HepG2 (cell line): ENCODE results near the gene TANGO6. TPM values are rescaled to one million over a fixed set of nuclear protein-coding genes. Genes with fewer than 3 reads are reported as not detected.
A peak's percentile ranks its signal among the peaks of the same experiment; 100 is the strongest.
"Not testable (repeated sequence)": the region's sequence is repeated elsewhere in the genome, so short reads cannot be mapped to it uniquely, and the experiment has no call there.

Source experiments
- ATAC-seq: fragments of 200-7000 bp; cut with Tn5 transposase; 3 replicates; pipeline ENCODE4 v1.9.1; 2020; ENCODE audit warnings: mild to moderate bottlenecking, moderate library complexity
- BruUV-seq: library from RNA; stranded (reverse); fragments of 400-500 nt; replicated peaks from 2 replicates; lab custom pipeline; 2021; lab: Mats Ljungman, UMichigan
- CTCF ChIA-PET: fragments of 300-600 bp; formaldehyde crosslinking; extraction: SDS; loops from one replicate; lab custom pipeline; 2021; ENCODE audit warnings: low total read pairs, inconsistent platforms, low intra/inter-chr PET ratio; lab: Yijun Ruan, JAX
- POLR2A ChIA-PET: fragments of 350-600 bp; sonication (Branson Sonifier 250); formaldehyde crosslinking; loops from one replicate; lab custom pipeline; 2020; ENCODE audit warnings: antibody characterized with exemption, inconsistent platforms; lab: Yijun Ruan, JAX
- DNase-seq: peaks from one replicate; pipeline ENCODE4 v3.0.0-alpha.2; 2015; ENCODE audit warnings: low spot score
- FAIRE-seq: peaks from 3 replicates; lab custom pipeline; 2011; peaks lifted over from hg19 to GRCh38; lab: Jason Lieb, UNC
- H2AFZ ChIP-seq: one replicate; pipeline ENCODE4 v1.6.1; 2011; ENCODE audit warnings: low read length, inconsistent platforms
- H3K27ac ChIP-seq: fragments of 300-600 bp; 3 replicates; pipeline ENCODE4 v1.8.0; 2011; ENCODE audit warnings: mixed run types, mild to moderate bottlenecking, mixed read lengths, low read length, inconsistent platforms; ENCODE audit not compliant: insufficient read depth; ENCODE audit errors: extremely low read length
- H3K27me3 ChIP-seq, 2 experiments: fragments of 200-600 bp in 1 of 2; 2 replicates in 1 of 2; 3 replicates in 1 of 2; pipeline versions ENCODE4 v1.6.0 to v1.8.0; 2011; ENCODE audit warnings: low read length in 2 of 2, mild to moderate bottlenecking in 2 of 2, moderate library complexity in 2 of 2, inconsistent platforms in 1 of 2; ENCODE audit not compliant: insufficient read depth in 2 of 2, control insufficient read depth in 1 of 2
- H3K36me3 ChIP-seq, 2 experiments: fragments of 200-600 bp in 1 of 2; replicated peaks in 1 of 2; 2 replicates in 1 of 2; 3 replicates in 1 of 2; pipeline versions ENCODE4 v1.5.1 to v1.8.0; 2011; ENCODE audit warnings: low read length in 2 of 2, inconsistent platforms in 1 of 2; ENCODE audit not compliant: insufficient read depth in 2 of 2, control insufficient read depth in 1 of 2
- H3K4me1 ChIP-seq: 2 replicates; pipeline ENCODE4 v1.5.1; 2012; ENCODE audit warnings: low read length, inconsistent platforms; ENCODE audit not compliant: insufficient read depth
- H3K4me2 ChIP-seq: 2 replicates; pipeline ENCODE4 v1.6.0; 2011; ENCODE audit warnings: low read depth, low read length, inconsistent platforms
- H3K4me3 ChIP-seq, 3 experiments: fragments of 200-600 bp in 1 of 3; sonication (generic), shearing (Covaris generic) in 1 of 3; replicated peaks in 1 of 3; 2 replicates each; pipeline ENCODE4 v1.5.1; 2011 to 2016; ENCODE audit warnings: low read length in 3 of 3, inconsistent platforms in 2 of 3, low read depth in 2 of 3, mild to moderate bottlenecking in 2 of 3, control low read depth in 1 of 3, mixed read lengths in 1 of 3; ENCODE audit not compliant: insufficient read depth in 1 of 3
- H3K79me2 ChIP-seq: one replicate; pipeline ENCODE4 v1.6.1; 2011; ENCODE audit warnings: low read length, inconsistent platforms; ENCODE audit not compliant: insufficient read depth
- H3K9ac ChIP-seq: 2 replicates; pipeline ENCODE4 v1.6.0; 2011; ENCODE audit warnings: mild to moderate bottlenecking, low read depth, low read length, inconsistent platforms; ENCODE audit not compliant: insufficient read depth
- H3K9me3 ChIP-seq: 2 replicates; pipeline ENCODE4 v1.5.1; 2012; ENCODE audit warnings: mild to moderate bottlenecking, low read length
- H4K20me1 ChIP-seq: 2 replicates; pipeline ENCODE4 v1.6.0; 2011; ENCODE audit warnings: inconsistent platforms, mild to moderate bottlenecking, low read length, moderate library complexity; ENCODE audit not compliant: insufficient read depth
- GFI1 ChIP-seq: sonication (generic); formaldehyde crosslinking; IDR thresholded peaks from 2 replicates; pipeline ENCODE4 v1.5.0; 2020; ENCODE audit warnings: missing genetic modification reagents, mild to moderate bottlenecking, borderline replicate concordance
- MED1 ChIP-seq: sonication (generic); formaldehyde crosslinking; IDR thresholded peaks from 2 replicates; pipeline ENCODE4 v1.4.0; 2020; ENCODE audit warnings: missing genetic modification reagents
- ZNF121 ChIP-seq: sonication (generic); formaldehyde crosslinking; IDR thresholded peaks from 2 replicates; pipeline ENCODE4 v1.5.0; 2020; ENCODE audit warnings: mild to moderate bottlenecking, missing genetic modification reagents
- WGBS: methylation state at CpG from one replicate; pipeline ENCODE4 v1.1.6; 2017; ENCODE audit warnings: low lambda C conversion rate; 5-methylcytosine and 5-hydroxymethylcytosine counted together
- in situ Hi-C: cut with HindIII; loops from 2 replicates; pipeline ENCODE4 v1.10.0; 2017; ENCODE audit warnings: low pct_unique_long_range_greater_than_20kb; ENCODE audit not compliant: extremely low pct_ligation_motif_present
- intact Hi-C: fragments of 100-400 bp; cut with micrococcal nuclease; formaldehyde crosslinking; loops from one replicate; pipeline ENCODE4 v1.10.0; 2022; ENCODE audit not compliant: unreplicated experiment
- polyA plus RNA-seq, 8 experiments: library from polyadenylated mRNA; depleted of rRNA in 3 of 8; stranded (reverse) in 7 of 8; unstranded in 1 of 8; fragments of >200 nt; fragmentation: Illumina TruSeq in 4 of 8; extraction: Trizol in 4 of 8; gene quantifications; 2 replicates each; pipeline versions ENCODE4 v1.2.1 to v1.2.3, GENCODE V29; 2011 to 2016; ENCODE audit warnings: low read depth in 4 of 8, missing spikeins in 1 of 8, mixed read lengths in 1 of 8; ENCODE audit not compliant: insufficient read depth in 1 of 8
- total RNA-seq, 5 experiments: library from RNA; depleted of rRNA; stranded (reverse); fragments of >200 nt; fragmentation: Illumina TruSeq; extraction: Trizol; gene quantifications; 2 replicates each; pipeline ENCODE4 v1.2.3, GENCODE V29; 2016; ENCODE audit warnings: low read depth in 1 of 5
- TF ChIP-seq, protein P1 (sequence below): sonication (generic); formaldehyde crosslinking; IDR thresholded peaks from 2 replicates; pipeline ENCODE4 v1.5.0; 2020; ENCODE audit warnings: mild to moderate bottlenecking, missing genetic modification reagents

TANGO6 gene
- total and polyA plus RNA-seq, 2 of the 13 experiments (the other 11 are each of a cell fraction or from before 2014, with no cell fraction given): 7.2 to 13.3 TPM

DNA sequence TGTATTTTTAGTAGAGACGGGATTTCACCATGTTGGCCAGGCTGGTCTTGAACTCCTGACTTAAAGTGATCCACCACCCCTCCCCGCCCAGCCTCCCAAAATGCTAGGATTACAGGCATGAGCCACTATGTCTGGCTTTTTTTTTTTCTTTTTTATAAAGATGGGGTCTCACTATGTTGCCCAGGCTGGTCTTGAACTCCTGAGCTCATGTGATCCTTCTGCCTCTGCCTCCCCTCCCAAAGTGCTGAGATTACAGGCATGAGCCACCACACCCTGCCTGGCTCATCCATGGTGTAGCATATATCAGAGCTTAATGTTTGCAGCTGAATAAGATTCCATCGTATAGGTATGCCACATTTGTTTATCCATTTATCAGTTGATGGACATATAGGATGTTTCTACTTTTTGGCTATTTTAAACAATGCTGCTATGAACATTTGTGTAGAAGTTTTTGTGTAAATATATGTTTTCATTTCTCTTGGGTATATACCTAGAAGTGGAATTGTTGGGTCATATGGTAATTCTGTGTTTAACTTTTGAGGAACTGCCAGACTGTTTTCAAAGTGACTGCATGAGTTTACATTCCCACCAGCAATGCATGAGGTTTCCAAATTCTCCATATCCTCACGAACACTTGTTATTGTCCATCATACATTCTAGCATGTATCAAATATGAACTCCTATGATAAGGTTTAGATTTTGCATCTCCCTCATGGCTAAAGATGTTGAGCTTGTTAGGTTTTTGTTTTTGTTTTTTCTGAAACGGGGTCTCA, 206.5 kb downstream of the TANGO6 start:
- no peaks in the 10 kb centered on the region for H3K79me2 ChIP-seq
- no peak for ATAC-seq
- no peak overlapping the region for H3K9ac ChIP-seq
- ChIA-PET POLR2A (no interaction called here), CTCF (no interaction called here)
- no peaks in the 10 kb centered on the region for H3K9me3 ChIP-seq
- H3K4me3 ChIP-seq: no peak overlapping the region
- peaks cover 6% of the 10 kb centered on the region for H3K4me1 ChIP-seq
- no TSS peak for BruUV-seq
- H3K27me3 ChIP-seq: no peaks in the 10 kb centered on the region
- intact Hi-C loops (no loop called here), in situ Hi-C loops (no loop called here)
- H2AFZ ChIP-seq: no peak overlapping the region
- no peak overlapping the region for H3K4me2 ChIP-seq
- H3K36me3 ChIP-seq: no peaks in the 10 kb centered on the region
- no peak for FAIRE-seq
- 94% methylated on average over 5 of the region's 5 CpGs for WGBS
- no peak for TF ChIP-seq MED1 (CRISPR knock-in tag)
- TF ChIP-seq ZNF121: 0 out of 2 replicates have a peak, but pooled peaks have one; percentile 46
- DNase-seq: no peak
- H4K20me1 ChIP-seq: no peaks in the 10 kb centered on the region
- no peak overlapping the region for H3K27ac ChIP-seq

DNA sequence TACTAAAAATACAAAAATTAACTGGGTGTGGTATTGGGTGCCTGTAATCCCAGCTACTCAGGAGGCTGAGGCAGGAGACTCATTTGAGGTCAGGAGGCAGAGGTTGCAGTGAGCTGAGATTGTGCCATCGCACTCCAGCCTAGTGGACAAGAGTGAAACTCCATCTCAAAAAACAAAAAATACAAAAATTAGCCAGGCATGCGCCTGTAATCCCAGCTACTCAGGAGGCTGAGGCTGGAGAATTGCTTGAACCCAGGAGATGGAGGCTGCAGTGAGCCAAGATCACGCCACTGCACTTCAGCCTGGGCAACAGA, 208.1 kb downstream of the TANGO6 start:
- WGBS: 95% methylated on average over 3 of the region's 3 CpGs
- H3K4me1 ChIP-seq, H2AFZ ChIP-seq, CTCF ChIA-PET, H4K20me1 ChIP-seq, H3K4me3 ChIP-seq, intact Hi-C loops, H3K36me3 ChIP-seq, POLR2A ChIA-PET, H3K4me2 ChIP-seq, DNase-seq, BruUV-seq, H3K9ac ChIP-seq, H3K79me2 ChIP-seq, H3K27me3 ChIP-seq, in situ Hi-C loops, H3K27ac ChIP-seq, FAIRE-seq, ATAC-seq, H3K9me3 ChIP-seq: not testable (repeated sequence)
- TF ChIP-seq, protein P1, sequence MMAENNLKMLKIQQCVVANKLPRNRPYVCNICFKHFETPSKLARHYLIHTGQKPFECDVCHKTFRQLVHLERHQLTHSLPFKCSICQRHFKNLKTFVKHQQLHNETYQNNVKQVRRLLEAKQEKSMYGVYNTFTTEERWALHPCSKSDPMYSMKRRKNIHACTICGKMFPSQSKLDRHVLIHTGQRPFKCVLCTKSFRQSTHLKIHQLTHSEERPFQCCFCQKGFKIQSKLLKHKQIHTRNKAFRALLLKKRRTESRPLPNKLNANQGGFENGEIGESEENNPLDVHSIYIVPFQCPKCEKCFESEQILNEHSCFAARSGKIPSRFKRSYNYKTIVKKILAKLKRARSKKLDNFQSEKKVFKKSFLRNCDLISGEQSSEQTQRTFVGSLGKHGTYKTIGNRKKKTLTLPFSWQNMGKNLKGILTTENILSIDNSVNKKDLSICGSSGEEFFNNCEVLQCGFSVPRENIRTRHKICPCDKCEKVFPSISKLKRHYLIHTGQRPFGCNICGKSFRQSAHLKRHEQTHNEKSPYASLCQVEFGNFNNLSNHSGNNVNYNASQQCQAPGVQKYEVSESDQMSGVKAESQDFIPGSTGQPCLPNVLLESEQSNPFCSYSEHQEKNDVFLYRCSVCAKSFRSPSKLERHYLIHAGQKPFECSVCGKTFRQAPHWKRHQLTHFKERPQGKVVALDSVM (CRISPR knock-in tag): peak; percentile 74
- TF ChIP-seq GFI1: 0 out of 2 replicates have a peak, but pooled peaks have one; percentile 25
